HG03135 (cell line): ENCODE measurements around the gene SLC19A2.
A peak's percentile ranks its signal among the peaks of the same experiment; 100 is the strongest.

Experiments used
- ATAC-seq: cut with Tn5 transposase; IDR thresholded peaks from one replicate; pipeline ENCODE4 v1.9.1; 2021; ENCODE audit warnings: mild to moderate bottlenecking, moderate library complexity; ENCODE audit not compliant: unreplicated experiment

The SLC19A2 gene

DNA sequence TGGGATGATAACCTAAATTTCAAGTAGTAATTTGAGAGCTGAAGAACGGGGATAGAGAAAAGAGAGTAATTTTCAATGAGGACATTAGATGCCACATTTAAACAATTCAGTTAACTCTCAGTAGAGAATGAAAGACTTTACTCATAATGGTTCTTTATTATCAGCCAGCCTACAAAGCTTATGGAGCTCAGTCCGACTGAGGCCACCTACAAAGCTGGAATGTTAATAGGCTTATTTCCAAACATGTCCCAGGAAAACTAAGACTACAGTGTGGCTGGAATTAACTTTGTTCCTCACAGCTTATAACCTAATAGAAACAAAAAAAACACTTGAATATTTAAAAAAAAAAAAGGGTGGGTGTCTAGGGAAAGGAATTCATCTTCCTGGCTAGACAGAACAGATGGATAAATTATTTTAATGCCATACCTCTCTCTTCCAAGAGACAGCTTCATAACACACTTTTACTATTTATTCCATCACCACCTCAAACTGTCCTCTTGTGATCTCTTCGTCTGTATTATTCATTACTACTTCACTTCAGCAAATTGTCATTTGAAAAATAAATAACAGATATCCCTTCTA, 9.8 kb downstream of the SLC19A2 start:
- no peak for ATAC-seq

DNA sequence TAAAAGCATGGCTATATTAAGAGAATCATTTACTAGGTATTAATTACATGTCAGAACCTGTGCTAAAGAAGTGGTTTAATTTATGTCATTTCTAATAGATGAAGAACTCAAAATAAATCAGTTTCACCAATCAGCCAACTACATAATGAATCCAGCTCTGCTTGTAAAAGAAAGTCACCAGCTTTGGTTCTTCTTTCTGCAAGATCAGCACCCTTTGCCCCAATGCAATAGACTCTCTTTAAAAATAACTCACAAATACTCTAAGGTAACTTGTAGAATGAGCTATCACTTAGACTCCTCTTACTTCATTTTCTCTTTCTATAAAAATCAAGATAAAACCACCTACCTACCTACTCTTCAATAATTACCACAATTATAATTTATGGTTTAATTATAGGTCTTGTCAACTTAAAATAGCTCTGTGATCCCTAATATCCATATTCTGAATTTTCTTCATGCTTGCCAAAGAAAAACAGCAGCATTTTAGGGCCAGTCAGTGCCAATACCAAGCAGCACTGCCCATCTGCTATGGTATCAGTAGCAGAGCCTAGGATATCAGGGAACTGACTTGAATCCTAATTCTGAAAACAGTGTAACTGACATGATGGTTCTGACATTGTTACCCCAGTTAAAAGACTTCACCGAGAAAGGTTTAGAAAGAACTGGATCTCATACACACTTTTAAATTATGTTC, 11.3 kb downstream of the SLC19A2 start:
- no peak for ATAC-seq

GRCh38 chr1:169473347-169473746, 12.4 kb downstream of the SLC19A2 start:
- no peak for ATAC-seq

DNA sequence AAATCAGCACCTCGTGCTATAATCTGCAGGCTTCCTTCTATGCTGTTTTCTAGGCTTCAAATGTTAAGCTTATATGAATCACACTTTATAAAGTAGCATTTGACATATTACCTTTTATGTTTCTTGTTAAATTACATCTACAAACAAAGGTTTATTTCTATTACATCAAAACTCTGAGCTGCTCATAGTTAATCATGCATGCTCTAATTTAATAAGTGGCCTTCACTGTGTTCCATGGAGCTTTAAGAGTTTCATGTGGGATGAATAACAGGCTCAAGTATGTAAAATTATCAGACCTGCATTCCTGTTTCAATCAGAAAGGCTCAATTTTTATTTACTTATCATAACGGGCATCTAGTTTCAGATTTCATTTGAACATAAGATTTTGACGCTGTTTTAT, 13.0 kb downstream of the SLC19A2 start:
- no peak for ATAC-seq

DNA sequence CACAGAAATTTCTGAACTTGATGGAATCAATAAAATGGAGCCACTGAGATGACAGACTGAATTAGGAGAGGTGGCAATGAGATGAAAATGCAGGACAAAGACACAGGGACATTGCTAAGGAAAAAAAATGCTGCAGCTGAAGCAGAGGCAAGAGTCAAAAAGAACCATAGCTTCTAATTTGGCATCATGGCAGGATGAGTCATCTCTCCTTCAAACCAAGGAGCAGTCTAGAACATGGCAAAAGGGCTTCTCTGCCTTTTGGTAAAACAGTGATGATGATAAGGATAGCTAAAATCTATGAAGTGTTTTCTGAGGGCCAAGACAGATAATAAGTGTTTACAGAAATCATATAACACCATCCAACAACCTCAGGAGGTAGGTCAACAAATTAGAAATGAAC, 16.8 kb downstream of the SLC19A2 start:
- no peak for ATAC-seq

GRCh38 chr1:169466259-169467230, 19.2 kb downstream of the SLC19A2 start:
- no peak for ATAC-seq

DNA sequence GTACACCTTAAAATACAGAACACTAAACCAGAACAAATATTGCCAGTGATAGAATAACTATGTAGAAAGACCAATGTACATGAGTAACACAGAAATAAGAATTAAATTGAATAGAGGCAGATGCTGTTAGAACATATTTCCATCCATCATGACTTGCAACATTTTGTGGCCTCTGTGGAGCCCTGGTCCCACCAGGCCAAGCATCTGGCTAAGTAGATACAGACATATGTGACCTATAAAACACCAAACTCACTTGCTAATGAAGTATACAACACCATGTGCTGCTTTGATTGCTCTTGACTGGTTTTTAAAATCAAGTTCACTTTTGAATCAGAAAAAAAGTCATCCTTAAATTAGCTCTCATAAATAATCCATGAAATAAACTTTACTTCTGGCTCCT, 20.5 kb downstream of the SLC19A2 start:
- ATAC-seq, result no peak

DNA sequence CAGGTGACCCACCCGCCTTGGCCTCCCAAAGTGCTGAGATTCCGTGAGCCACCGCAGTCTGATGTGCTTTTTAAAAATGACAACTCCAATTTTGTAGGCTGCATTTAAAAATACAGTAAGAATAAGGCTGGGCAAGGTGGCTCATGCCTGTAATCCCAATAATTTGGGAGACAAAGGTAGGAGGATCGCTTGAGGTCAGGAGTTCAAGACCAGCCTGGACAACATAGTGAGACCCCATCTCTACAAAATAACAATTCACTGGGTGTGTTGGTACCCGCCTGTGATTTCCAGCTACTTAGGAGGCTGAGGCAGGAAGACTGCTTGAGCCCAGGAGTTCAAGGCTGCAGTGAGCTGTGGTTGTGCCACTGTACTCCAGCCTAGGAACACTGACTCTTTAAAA, 23.4 kb downstream of the SLC19A2 start:
- no peak for ATAC-seq

DNA sequence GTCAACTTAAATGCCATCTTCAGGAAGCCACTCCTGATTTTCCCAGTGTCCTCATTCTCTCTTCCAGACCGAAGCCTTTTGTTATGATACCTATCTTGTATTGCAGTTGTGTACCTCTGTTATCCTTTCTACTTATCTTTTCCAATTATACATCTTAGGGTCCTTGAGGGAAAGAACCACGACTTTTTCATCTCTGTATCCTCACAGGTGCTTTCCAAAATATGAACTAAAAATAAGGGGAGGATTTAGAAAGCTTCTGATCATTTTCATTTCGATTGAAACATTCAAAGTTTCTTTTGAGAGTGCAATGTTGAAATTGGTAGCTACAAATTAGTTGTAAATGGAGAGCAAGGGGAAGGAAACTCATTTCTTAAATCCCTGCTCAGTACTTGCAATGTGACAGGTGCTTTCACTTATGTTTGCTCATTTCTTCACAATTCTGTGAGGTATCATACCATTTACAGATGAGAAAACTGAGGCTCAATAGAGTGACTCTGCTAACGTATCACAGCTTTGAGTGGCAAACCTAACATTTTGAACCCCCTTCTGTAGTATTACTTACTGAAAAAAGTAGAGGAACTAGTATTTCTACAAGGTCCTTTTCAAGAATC, 24.2 kb downstream of the SLC19A2 start:
- no peak for ATAC-seq

DNA sequence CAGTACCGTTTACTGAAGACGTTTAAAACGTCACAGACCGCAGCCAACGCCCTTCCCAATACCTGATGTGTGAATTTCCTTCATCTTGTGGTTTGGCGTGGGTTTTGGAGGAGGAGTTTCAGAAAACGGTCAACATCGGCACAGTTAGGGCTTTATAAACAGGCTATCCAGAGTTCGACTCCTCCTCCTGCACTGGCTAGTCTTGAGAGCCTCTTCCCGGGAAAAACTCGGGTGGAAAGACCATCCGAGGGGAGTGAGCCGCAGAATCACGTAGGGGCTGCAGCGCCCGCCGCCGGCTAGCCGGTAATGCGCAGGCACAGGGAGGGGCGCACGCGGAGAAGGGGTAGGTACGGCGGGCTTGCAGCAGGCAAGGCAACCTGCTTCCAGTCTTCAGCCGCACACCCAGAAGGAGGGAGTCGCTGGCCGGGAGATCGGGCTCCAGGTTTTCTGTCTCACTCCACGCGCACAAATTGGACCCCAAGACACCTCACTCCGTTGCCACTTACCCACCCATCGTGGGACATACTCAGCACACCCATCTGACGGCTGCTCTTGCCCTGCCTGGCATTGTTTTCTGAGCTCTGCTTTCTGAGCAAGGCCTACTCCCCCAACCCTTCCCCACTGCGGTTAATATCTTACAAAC, 25.4 kb downstream of the SLC19A2 start:
- ATAC-seq, result no peak

DNA sequence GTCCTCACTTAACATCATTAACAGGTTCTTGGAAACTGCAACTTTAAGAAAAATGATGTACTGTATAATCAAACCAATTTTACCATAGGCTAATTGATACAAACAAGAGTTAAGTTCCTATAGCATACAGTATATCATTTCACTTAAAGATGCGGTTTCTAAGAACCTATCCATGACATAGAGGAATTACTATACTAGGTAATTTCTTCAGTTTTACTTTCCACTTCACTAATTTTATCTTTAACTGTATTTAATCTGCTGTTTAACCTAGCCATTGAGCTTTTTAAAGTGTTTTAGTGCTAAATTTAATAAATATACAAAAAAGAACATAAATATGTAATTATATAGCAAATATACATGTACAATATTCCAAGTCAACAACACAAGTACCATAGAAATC, 28.3 kb downstream of the SLC19A2 start:
- no peak for ATAC-seq

DNA sequence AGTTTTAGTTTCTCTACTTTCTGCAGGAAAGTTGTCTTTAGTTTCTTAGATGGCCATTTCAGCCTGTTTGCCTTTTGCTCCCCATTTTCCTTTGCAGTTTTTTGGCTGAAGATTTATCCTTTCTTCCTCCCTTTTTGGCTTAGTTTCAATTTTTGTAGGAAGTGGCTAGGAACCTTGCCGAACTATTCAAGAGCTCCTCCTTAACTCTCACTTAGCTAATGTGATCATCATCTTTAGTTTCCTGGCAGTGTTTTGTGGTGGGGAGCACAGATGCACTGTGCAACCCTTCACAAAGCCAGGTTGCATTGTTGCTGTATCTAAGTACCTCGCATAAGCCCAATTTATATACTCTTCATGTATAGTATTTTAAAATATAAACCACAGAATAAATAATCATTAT, 29.7 kb downstream of the SLC19A2 start:
- no peak for ATAC-seq

- no peak for ATAC-seq
Observed at GRCh38 chr1:169452921-169453320, 32.8 kb downstream of the SLC19A2 start.

DNA sequence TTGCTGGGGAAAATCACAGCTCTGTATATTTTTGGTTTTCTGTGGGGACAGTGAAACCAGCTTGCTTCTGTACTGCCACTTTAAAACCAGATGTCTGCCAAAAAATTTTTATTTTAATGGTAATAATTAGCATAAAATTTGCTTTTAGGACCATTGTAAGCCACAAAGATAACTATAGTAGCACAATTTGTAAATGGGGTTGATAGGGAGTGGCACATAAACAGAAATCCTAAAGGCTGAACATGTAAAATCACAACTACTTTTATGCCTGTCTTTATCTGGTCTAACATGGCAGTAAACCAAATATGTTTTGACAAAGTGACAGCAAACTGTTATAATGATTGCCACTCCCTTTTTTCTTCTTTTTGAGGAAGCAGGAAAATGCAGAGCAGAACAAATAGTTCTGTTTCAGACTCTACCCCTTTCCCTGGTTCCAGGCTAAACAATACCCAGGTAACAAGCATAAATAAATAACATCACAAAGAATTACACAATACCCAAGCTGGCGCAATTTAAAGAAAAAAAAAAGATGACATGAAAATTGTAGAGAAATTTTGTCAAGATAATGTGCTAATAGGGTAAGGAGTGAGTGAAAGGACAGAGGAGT, 34.4 kb downstream of the SLC19A2 start:
- ATAC-seq, result no peak

GRCh38 chr1:169443923-169444322, 41.8 kb downstream of the SLC19A2 start:
- ATAC-seq, result no peak

- peak; percentile 57 for ATAC-seq
Observed at GRCh38 chr1:169427081-169427641, 58.6 kb downstream of the SLC19A2 start, which contains the start of gene CCDC181. CCDC181 (minus strand) TSS chr1:169427474; CDS start chr1:169424927, 2,547 bp downstream.

- ATAC-seq, result no peak
Observed at GRCh38 chr1:169426174-169426705, 59.5 kb downstream of the SLC19A2 start.

GRCh38 chr1:169421309-169421708, 64.4 kb downstream of the SLC19A2 start:
- no peak for ATAC-seq

- no peak for ATAC-seq
Observed at GRCh38 chr1:169414952-169415351, 70.8 kb downstream of the SLC19A2 start.
